Measurements from ENCODE around the gene RCN2.
"Not testable (repeated sequence)": the region's sequence is repeated elsewhere in the genome, so short reads cannot be mapped to it uniquely, and the experiment has no call there.

The RCN2 gene

DNA sequence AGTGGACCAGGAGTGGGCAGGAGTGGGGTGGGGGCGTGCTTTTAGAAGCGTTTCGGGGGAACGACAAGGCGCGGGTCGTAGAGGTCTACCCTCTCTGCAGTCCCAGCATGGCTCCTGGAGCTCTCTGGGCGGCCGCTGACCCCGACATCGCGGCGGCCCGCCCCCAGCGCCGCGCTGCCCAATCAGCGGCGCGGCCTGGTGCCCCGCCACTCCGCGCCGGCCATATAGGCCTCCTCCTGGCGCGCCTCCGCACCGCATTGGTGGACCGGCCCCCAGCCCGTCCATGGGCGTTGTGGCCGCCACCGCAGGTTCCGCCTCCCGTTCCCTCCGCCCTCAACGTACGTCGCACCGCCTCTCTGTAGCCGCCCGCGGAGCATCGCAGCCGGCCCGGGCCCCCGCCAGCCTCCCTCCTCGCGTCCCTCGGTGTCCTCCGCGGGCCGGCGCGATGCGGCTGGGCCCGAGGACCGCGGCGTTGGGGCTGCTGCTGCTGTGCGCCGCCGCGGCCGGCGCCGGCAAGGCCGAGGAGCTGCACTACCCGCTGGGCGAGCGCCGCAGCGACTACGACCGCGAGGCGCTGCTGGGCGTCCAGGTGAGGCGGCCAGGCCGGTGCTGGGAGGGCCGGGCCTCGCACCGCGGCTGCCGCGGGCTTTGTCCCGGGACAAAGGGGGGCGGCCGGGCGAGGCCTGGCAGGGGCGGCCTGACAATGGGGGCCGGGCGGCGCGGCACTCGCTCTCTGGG, at the start of gene RCN2:
Gene RCN2, plus strand, starts transcription at position 353 of the 738 bp plus-strand sequence. Its CDS starts 93 bp downstream, at position 446.
- peak; percentile 48 for DNase-seq (ENCODE audit: low spot score)

GRCh38 chr15:76885212-76885611, 46.3 kb upstream of the RCN2 start:
- DNase-seq (ENCODE audit: low spot score): no peak

GRCh38 chr15:76887280-76888141, 44.0 kb upstream of the RCN2 start:
- DNase-seq (ENCODE audit: low spot score): not testable (repeated sequence)

- DNase-seq (ENCODE audit: low spot score): not testable (repeated sequence)
Measured at GRCh38 chr15:76892836-76893235, 38.7 kb upstream of the RCN2 start.

GRCh38 chr15:76894174-76894573, 37.4 kb upstream of the RCN2 start:
- DNase-seq (ENCODE audit: low spot score): no peak

DNA sequence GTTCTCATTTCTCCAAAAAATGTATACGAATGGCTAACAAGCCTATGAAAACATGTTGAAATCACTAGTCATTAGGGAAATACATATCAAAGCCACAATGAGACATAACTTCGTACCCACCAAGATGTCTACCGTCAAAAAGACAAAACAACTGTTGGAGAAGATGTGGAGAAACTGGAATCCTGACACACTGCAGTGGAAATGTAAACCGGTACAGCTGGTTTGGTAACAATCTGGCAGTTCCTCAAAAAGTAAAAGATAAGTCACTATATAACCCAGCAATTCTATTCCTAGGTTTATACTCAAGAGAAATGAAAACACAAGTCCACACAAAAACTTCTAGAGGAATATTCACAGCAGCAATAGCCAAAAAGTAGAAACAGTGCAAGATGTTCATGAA, 33.4 kb upstream of the RCN2 start:
- no peak for DNase-seq (ENCODE audit: low spot score)

- not testable (repeated sequence) for DNase-seq (ENCODE audit: low spot score)
Measured at GRCh38 chr15:76899176-76899930, 32.2 kb upstream of the RCN2 start.

DNA sequence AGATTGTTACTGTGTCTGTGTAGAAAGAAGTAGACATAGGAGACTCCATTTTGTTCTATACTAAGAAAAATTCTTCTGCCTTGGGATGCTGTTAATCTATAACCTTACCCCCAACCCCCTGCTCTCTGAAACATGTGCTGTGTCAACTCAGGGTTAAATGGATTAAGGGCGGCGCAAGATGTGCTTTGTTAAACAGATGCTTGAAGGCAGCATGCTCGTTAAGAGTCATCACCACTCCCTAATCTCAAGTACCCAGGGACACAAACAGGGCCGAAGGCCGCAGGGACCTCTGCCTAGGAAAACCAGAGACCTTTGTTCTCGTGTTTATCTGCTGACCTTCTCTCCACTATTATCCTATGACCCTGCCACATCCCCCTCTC, 31.6 kb upstream of the RCN2 start:
- not testable (repeated sequence) for DNase-seq (ENCODE audit: low spot score)

DNA sequence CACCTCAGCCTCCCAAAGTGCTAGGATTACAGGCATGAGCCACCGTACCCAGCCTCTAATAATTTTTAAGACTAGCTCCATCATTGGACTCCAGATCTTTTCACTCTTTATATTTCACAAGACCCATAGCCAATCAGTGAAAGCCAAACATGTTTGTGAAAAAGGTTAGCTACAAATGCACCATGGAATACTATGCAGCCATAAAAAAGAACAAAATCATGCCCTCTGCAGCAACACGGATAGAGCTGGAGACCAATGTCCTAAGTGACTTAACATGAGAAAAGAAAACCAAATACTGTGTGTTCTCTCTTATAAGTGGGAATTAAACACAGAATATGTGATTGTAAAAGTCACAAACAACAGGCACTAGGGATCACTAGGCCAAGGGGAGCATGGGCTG, 29.6 kb upstream of the RCN2 start:
- DNase-seq (ENCODE audit: low spot score): no peak

- DNase-seq (ENCODE audit: low spot score): no peak
Measured at GRCh38 chr15:76903251-76903681, 28.3 kb upstream of the RCN2 start.

DNA sequence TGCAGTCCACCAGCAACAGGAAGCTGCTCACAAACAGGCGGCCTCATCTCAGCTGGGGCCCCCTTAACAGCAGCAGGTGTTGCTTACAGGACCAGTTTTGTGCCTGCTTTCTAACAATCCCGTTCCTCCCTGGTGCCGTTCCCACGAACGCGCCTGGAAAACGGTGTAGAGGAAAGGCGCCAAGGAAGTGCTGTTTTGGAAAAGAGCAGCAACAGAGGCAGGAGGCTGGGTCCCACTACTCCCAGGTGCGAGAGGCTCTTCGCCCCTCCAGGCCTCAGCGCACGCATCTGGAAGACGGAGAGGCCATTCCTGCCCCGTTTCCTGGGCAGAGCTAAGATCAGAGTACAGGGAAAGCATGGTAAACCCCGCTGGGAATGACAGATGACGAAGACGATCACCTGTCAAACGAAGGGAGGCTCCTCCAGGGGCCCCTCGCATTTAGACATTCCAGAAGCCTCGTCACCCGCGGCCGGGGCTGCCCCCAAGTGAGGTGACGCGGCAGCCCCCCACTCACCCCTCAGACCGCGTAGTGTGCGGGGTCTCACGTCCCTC, 27.0 kb upstream of the RCN2 start:
- no peak for DNase-seq (ENCODE audit: low spot score)

GRCh38 chr15:76905013-76905839, 26.3 kb upstream of the RCN2 start, which contains the start of gene SCAPER:
SCAPER (minus strand) TSS chr15:76905340; CDS start chr15:76883817, 21,523 bp downstream.
- peak; percentile 74 for DNase-seq (ENCODE audit: low spot score)

- no peak for DNase-seq (ENCODE audit: low spot score)
Measured at GRCh38 chr15:76905855-76906254, 25.7 kb upstream of the RCN2 start.

- no peak for DNase-seq (ENCODE audit: low spot score)
Measured at GRCh38 chr15:76912430-76912829, 19.1 kb upstream of the RCN2 start.

- no peak for DNase-seq (ENCODE audit: low spot score)
Measured at GRCh38 chr15:76913737-76914136, 17.8 kb upstream of the RCN2 start.

DNA sequence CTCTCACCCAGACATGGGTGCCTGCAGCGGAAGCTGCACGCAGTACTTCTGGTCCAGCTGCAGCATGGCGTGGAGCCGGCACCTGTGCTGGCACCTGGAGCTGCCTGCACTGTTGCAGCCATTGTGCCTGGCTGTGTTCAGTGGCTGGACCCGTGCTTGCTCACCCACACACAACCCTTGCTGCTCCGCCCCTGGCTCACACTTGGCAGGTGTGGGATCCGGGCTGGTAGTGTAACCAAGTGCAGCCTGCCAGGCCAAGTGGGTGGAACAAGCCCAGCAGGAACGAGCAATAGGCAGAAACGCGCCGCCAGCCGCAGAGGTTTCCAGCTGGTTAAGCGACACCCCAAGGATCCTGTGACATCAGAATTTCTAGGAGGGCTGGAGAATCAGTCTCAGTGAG, 15.2 kb upstream of the RCN2 start:
- DNase-seq (ENCODE audit: low spot score): no peak

DNA sequence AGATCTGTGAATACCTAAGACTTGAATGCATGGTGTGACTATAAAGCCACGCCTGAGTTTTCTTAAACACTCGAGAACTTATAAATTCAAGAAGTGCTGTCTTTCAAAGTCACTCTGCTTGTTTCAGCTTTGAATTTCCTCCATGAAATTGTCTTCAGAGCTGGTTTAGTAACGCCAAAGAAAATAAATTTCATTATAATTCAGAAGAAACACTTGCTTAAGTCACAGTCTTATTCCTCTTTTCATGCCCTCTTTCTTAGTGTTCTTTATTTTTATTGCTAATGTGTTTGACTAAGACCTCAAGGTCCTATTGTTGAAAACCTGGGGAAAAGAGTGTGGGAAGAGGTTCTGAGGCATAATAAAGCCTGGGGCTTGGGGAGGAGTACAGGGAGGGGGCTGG, 3.3 kb upstream of the RCN2 start:
- DNase-seq (ENCODE audit: low spot score): no peak

DNA sequence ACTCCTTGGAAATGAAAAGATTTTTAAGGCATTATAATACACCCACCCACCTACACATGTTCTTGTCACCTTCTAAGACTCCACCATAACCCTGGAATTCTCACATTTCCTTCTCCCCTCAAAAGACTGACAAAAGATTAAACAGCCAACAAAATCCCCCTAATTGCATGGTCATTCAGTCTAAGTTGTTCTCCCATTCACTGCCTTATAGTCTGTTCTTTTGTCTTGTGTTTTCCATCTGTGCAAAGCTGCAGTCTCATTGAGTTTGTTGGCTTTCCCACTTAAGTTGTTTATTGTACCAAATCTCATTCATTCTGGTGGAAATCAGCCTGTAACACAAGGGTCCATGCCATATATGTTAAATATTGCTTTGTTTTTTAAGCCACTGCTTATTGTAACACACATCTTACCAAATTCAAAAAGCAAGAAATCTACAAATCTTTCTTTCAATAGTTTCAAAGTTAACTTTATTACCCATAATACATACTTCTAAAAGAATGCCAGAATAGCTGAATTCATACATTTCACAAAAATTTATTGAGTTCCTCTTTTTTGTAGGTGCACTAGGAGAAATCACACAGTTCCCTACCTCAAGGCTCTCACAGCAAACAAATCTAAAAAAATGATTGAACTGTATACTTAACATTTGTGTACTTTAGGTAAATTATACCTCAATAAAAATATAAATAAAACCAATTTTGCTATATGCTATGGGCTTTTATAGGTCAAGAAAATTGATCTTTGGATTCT, 2.4 kb upstream of the RCN2 start:
- DNase-seq (ENCODE audit: low spot score): no peak

GRCh38 chr15:76930831-76931396, 635 bp upstream of the RCN2 start:
- no peak for DNase-seq (ENCODE audit: low spot score)
